HCT116 (cell line): ENCODE data around the gene GIPR. TPM values are rescaled to one million over a fixed set of nuclear protein-coding genes. Genes with fewer than 3 reads are reported as not detected.

ENCODE experiments used
- ATAC-seq: fragments of 200-7000 bp; cut with Tn5 transposase; 2 replicates; pipeline ENCODE4 v1.9.1; 2020; ENCODE audit warnings: mild to moderate bottlenecking, moderate library complexity
- BruUV-seq: library from RNA; stranded (reverse); fragments of 400-500 nt; replicated peaks from 2 replicates; lab custom pipeline; 2021; lab: Mats Ljungman, UMichigan
- CTCF ChIA-PET: fragments of 300-600 bp; sonication (Branson Sonifier 250); formaldehyde crosslinking; loops from one replicate; lab custom pipeline; 2021; ENCODE audit warnings: antibody characterized with exemption; lab: Charles Lee
- POLR2A ChIA-PET: fragments of 300-600, 350-600 bp; sonication (Branson Sonifier 250); formaldehyde crosslinking; loops from one replicate; lab custom pipeline; 2021; ENCODE audit warnings: antibody characterized with exemption; lab: Charles Lee
- RAD21 ChIA-PET, 2 experiments: fragments of 300-600 bp; sonication (Branson Sonifier 250); formaldehyde crosslinking; loops; one replicate each; lab custom pipeline; 2023; ENCODE audit warnings: low total read pairs in 2 of 2; ENCODE audit not compliant: uncharacterized antibody in 2 of 2, unreplicated experiment in 2 of 2, low non-redundant PET in 1 of 2; lab: Charles Lee
- DNase-seq: peaks from one replicate; pipeline ENCODE4 v3.0.0-alpha.2; 2010; ENCODE audit warnings: low read depth, low spot score
- H2AFZ ChIP-seq: fragments of 200-600 bp; shearing (Covaris generic), sonication (generic); 2 replicates; pipeline ENCODE4 v1.6.1; 2017; ENCODE audit warnings: low read depth, mixed run types, mixed read lengths, antibody characterized with exemption, low read length; ENCODE audit not compliant: poor library complexity, severe bottlenecking
- H3K27ac ChIP-seq: 2 replicates; pipeline ENCODE4 v1.5.1; 2012; ENCODE audit warnings: low read depth, low read length
- H3K27me3 ChIP-seq: fragments of 200-600 bp; sonication (generic); 2 replicates; pipeline ENCODE4 v1.6.1; 2016; ENCODE audit warnings: mixed run types, low read length, mixed read lengths; ENCODE audit not compliant: insufficient read depth
- H3K36me3 ChIP-seq, 2 experiments: fragments of 200-500 bp in 1 of 2; fragments of 200-600 bp in 1 of 2; sonication (Bioruptor generic) in 1 of 2; sonication (generic) in 1 of 2; 2 replicates each; pipeline versions ENCODE4 v1.5.1 to v1.6.1; 2014 to 2016; ENCODE audit warnings: low read length in 2 of 2, inconsistent platforms in 1 of 2, mixed read lengths in 1 of 2, mixed run types in 1 of 2; ENCODE audit not compliant: insufficient read depth in 2 of 2, control insufficient read depth in 1 of 2
- H3K4me1 ChIP-seq, 2 experiments: fragments of 200-600 bp in 1 of 2; sonication (generic) in 1 of 2; 2 replicates each; pipeline versions ENCODE4 v1.5.1 to v1.6.1; 2012 to 2017; ENCODE audit warnings: low read length in 2 of 2, inconsistent platforms in 1 of 2, mild to moderate bottlenecking in 1 of 2, mixed read lengths in 1 of 2, mixed run types in 1 of 2, moderate library complexity in 1 of 2; ENCODE audit not compliant: insufficient read depth in 2 of 2, control insufficient read depth in 1 of 2
- H3K4me2 ChIP-seq: fragments of 200-600 bp; sonication (generic); 2 replicates; pipeline ENCODE4 v1.6.1; 2017; ENCODE audit warnings: mixed run types, low read length, mixed read lengths
- H3K4me3 ChIP-seq, 2 experiments: fragments of 200-600 bp in 1 of 2; sonication (generic) in 1 of 2; replicated peaks in 1 of 2; 2 replicates each; pipeline ENCODE4 v1.5.1; 2011 to 2016; ENCODE audit warnings: low read length in 2 of 2, control low read depth in 1 of 2, low read depth in 1 of 2, mild to moderate bottlenecking in 1 of 2, mixed read lengths in 1 of 2, mixed run types in 1 of 2
- H3K79me2 ChIP-seq: fragments of 200-600 bp; sonication (generic); 2 replicates; pipeline ENCODE4 v1.6.1; 2017; ENCODE audit warnings: mild to moderate bottlenecking, mixed run types, low read length, moderate library complexity, mixed read lengths; ENCODE audit not compliant: insufficient read depth
- H3K9ac ChIP-seq: fragments of 200-600 bp; sonication (generic); 2 replicates; pipeline ENCODE4 v1.6.1; 2016; ENCODE audit warnings: low read length, mixed read lengths
- H3K9me2 ChIP-seq: fragments of 200-600 bp; sonication (generic), shearing (Covaris generic); 2 replicates; pipeline ENCODE4 v1.6.1; 2017; ENCODE audit warnings: mixed run types, mild to moderate bottlenecking, moderate library complexity; ENCODE audit not compliant: insufficient read depth
- H3K9me3 ChIP-seq, 2 experiments: fragments of 200-500 bp in 1 of 2; fragments of 200-600 bp in 1 of 2; sonication (Bioruptor generic) in 1 of 2; sonication (generic) in 1 of 2; 2 replicates each; pipeline ENCODE4 v1.6.1; 2014 to 2017; ENCODE audit warnings: low read length in 2 of 2, mixed read lengths in 2 of 2, inconsistent platforms in 1 of 2, low read depth in 1 of 2, mild to moderate bottlenecking in 1 of 2, mixed run types in 1 of 2, moderate library complexity in 1 of 2; ENCODE audit not compliant: control insufficient read depth in 1 of 2, insufficient read depth in 1 of 2
- H4K20me1 ChIP-seq: fragments of 200-600 bp; sonication (generic), shearing (Covaris generic); 2 replicates; pipeline ENCODE4 v1.6.1; 2017; ENCODE audit warnings: mixed run types, mild to moderate bottlenecking, moderate library complexity; ENCODE audit not compliant: insufficient read depth
- EGR1 ChIP-seq: IDR thresholded peaks from 2 replicates; pipeline ENCODE4 v1.6.1; 2012; ENCODE audit warnings: low read depth
- FOSL1 ChIP-seq: IDR thresholded peaks from 2 replicates; pipeline ENCODE4 v1.6.1; 2012; ENCODE audit warnings: low read depth
- JUND ChIP-seq: IDR thresholded peaks from 2 replicates; pipeline ENCODE4 v1.6.1; 2012
- POLR2A ChIP-seq: IDR thresholded peaks from 2 replicates; pipeline ENCODE4 v1.7.0; 2011; ENCODE audit warnings: borderline replicate concordance; ENCODE audit not compliant: insufficient read depth, insufficient read length; ENCODE audit errors: extremely low read depth
- POLR2AphosphoS5 ChIP-seq: IDR thresholded peaks from 2 replicates; pipeline ENCODE4 v1.6.1; 2011; ENCODE audit warnings: mild to moderate bottlenecking, low read depth, low read length, moderate library complexity
- RAD21 ChIP-seq: IDR thresholded peaks from 2 replicates; pipeline ENCODE4 v1.6.1; 2012; ENCODE audit warnings: low read depth, mild to moderate bottlenecking
- SP1 ChIP-seq: IDR thresholded peaks from 2 replicates; pipeline ENCODE4 v1.6.1; 2012; ENCODE audit warnings: low read depth
- SRF ChIP-seq: IDR thresholded peaks from 2 replicates; pipeline ENCODE4 v1.6.1; 2012; ENCODE audit warnings: low read depth
- TCF7L2 ChIP-seq: IDR thresholded peaks from 2 replicates; pipeline ENCODE4 v1.7.0; 2011; ENCODE audit warnings: borderline replicate concordance, inconsistent platforms; ENCODE audit not compliant: insufficient read depth, insufficient read length; ENCODE audit errors: extremely low read depth
- YY1 ChIP-seq: IDR thresholded peaks from 2 replicates; pipeline ENCODE4 v1.6.1; 2011; ENCODE audit warnings: low read length, low read depth, moderate library complexity, mild to moderate bottlenecking; ENCODE audit not compliant: insufficient replicate concordance; ENCODE audit errors: extremely low read depth
- ZFX ChIP-seq: fragments of 450-650 bp; IDR thresholded peaks from 2 replicates; pipeline ENCODE4 v1.6.1; 2017
- ZNF274 ChIP-seq: fragments of 200-500 bp; sonication (Bioruptor generic); IDR thresholded peaks from 2 replicates; pipeline ENCODE4 v1.6.1; 2014; ENCODE audit warnings: mild to moderate bottlenecking, low read depth, low read length, inconsistent platforms
- intact Hi-C: fragments of 100-400 bp; cut with micrococcal nuclease; formaldehyde crosslinking; loops from 2 replicates; pipeline ENCODE4 v1.10.0; 2022
- total RNA-seq: library from RNA; stranded (reverse); gene quantifications from one replicate; pipeline ENCODE4 v1.2.1, GENCODE V29; 2021; ENCODE audit not compliant: unreplicated experiment
- TF ChIP-seq, protein P1 (sequence below): IDR thresholded peaks from 2 replicates; pipeline ENCODE4 v1.6.1; 2011; ENCODE audit warnings: mild to moderate bottlenecking, low read length, moderate library complexity; ENCODE audit not compliant: insufficient replicate concordance; ENCODE audit errors: extremely low read depth
- TF ChIP-seq, protein P2 (sequence below), 3 experiments: fragments of 200-600 bp in 1 of 3; sonication (generic) in 1 of 3; IDR thresholded peaks in 2 of 3; conservative IDR thresholded peaks in 1 of 3; 2 replicates each; pipeline ENCODE4 v1.5.1; 2012 to 2017; ENCODE audit warnings: low read depth in 2 of 3, low read length in 2 of 3, antibody characterized with exemption in 1 of 3, borderline replicate concordance in 1 of 3, control low read depth in 1 of 3, mild to moderate bottlenecking in 1 of 3, mixed read lengths in 1 of 3, mixed run types in 1 of 3, moderate library complexity in 1 of 3; ENCODE audit not compliant: insufficient read depth in 1 of 3

GIPR gene
- total RNA-seq, 1 experiment from 2014 or later: 14.1 TPM

DNA sequence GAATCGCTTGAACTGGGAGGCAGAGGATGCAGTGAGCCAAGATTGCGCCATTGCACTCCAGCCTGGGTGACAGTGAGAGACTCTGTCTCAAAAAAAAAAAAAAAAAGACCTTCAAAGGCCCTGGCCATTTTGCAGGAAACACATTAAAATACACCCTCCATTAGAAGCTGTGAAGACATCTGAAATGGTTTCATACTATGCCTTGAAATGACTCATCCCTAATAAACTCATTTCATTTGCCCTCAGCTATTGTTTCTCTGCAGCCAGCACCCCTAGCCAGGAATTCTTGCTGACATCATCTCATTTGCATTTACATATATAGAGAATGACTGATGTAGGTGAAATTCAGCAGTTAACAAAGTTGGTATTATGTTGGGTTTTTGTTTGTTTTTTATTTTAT is 37.6 kb upstream of the GIPR start:
- H3K9ac ChIP-seq: no peak overlapping the region
- peak; percentile 61 for ATAC-seq
- ChIA-PET POLR2A (interaction anchor here (0.7 to 1.9 kb wide), 6 partner anchors 11 to 163 kb away, joined by 3 to 14 read pairs (median 8); partner anchors contain the start of gene FOSB), CTCF (interaction anchor here (0.9 to 2.2 kb wide), 3 partner anchors 12 to 72 kb away, joined by 3 to 16 read pairs (median 4); no protein-coding TSS in a partner anchor), RAD21 (interaction anchor here in 1 of 2 experiments (1.0 kb wide), 1 partner anchor 12 kb away, joined by 3 read pairs; no protein-coding TSS in a partner anchor)
- H3K27me3 ChIP-seq: no peaks in the 10 kb centered on the region
- H3K4me3 ChIP-seq: no peak overlapping the region
- H3K9me2 ChIP-seq: no peaks in the 10 kb centered on the region
- H3K4me2 ChIP-seq: peak overlapping the region; percentile 42
- H3K27ac ChIP-seq: peak overlapping the region; percentile 69
- peak; percentile 67 for DNase-seq
- BruUV-seq: no TSS peak
- no peaks in the 10 kb centered on the region for H3K9me3 ChIP-seq
- peaks cover 3 to 10% of the 10 kb centered on the region in 2 experiments; a peak in 2 of 4 replicates for H3K36me3 ChIP-seq
- H3K79me2 ChIP-seq: no peaks in the 10 kb centered on the region
- H4K20me1 ChIP-seq: no peaks in the 10 kb centered on the region
- H2AFZ ChIP-seq: no peak overlapping the region
- H3K4me1 ChIP-seq: peaks cover 32 to 47% of the 10 kb centered on the region in 2 experiments
- intact Hi-C loops: loop anchor here (2.0 kb wide), 1 partner anchor 14 kb away; no protein-coding TSS in a partner anchor
- TF ChIP-seq SRF: no peak
- no peak for TF ChIP-seq YY1
- TF ChIP-seq FOSL1: peak; percentile 53; the same call in 1 of the 2 replicates
- TF ChIP-seq, protein P1, sequence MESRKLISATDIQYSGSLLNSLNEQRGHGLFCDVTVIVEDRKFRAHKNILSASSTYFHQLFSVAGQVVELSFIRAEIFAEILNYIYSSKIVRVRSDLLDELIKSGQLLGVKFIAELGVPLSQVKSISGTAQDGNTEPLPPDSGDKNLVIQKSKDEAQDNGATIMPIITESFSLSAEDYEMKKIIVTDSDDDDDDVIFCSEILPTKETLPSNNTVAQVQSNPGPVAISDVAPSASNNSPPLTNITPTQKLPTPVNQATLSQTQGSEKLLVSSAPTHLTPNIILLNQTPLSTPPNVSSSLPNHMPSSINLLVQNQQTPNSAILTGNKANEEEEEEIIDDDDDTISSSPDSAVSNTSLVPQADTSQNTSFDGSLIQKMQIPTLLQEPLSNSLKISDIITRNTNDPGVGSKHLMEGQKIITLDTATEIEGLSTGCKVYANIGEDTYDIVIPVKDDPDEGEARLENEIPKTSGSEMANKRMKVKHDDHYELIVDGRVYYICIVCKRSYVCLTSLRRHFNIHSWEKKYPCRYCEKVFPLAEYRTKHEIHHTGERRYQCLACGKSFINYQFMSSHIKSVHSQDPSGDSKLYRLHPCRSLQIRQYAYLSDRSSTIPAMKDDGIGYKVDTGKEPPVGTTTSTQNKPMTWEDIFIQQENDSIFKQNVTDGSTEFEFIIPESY: no peak
- TF ChIP-seq ZNF274: no peak
- no peak for TF ChIP-seq ZFX
- no peak for TF ChIP-seq RAD21
- TF ChIP-seq TCF7L2: no peak
- peak; percentile 39; the same call in 1 of the 2 replicates for TF ChIP-seq JUND
- no peak for TF ChIP-seq EGR1
- TF ChIP-seq POLR2A: no peak
- TF ChIP-seq SP1: no peak
- TF ChIP-seq POLR2AphosphoS5: no peak
- TF ChIP-seq, protein P2, sequence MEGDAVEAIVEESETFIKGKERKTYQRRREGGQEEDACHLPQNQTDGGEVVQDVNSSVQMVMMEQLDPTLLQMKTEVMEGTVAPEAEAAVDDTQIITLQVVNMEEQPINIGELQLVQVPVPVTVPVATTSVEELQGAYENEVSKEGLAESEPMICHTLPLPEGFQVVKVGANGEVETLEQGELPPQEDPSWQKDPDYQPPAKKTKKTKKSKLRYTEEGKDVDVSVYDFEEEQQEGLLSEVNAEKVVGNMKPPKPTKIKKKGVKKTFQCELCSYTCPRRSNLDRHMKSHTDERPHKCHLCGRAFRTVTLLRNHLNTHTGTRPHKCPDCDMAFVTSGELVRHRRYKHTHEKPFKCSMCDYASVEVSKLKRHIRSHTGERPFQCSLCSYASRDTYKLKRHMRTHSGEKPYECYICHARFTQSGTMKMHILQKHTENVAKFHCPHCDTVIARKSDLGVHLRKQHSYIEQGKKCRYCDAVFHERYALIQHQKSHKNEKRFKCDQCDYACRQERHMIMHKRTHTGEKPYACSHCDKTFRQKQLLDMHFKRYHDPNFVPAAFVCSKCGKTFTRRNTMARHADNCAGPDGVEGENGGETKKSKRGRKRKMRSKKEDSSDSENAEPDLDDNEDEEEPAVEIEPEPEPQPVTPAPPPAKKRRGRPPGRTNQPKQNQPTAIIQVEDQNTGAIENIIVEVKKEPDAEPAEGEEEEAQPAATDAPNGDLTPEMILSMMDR (IDR thresholded peaks at IDR 0.05 in 2 of 3, conservative IDR thresholded peaks at IDR 0.05 in 1 of 3; ENCODE audit: borderline replicate concordance in 1 of 3, insufficient read depth in 1 of 3, low read depth in 2 of 3, low read length in 2 of 3): no peak
